Measurements from ENCODE around the gene POTEJ.
"Not testable (repeated sequence)": the region's sequence is repeated elsewhere in the genome, so short reads cannot be mapped to it uniquely, and the experiment has no call there.

POTEJ gene

GRCh38 chr2:130598463-130598862 lies 12.8 kb upstream of the POTEJ start:
- DNase-seq (ENCODE audit: low read depth in 2 of 2); H3K4me3 ChIP-seq (replicated peaks in 1 of 2; ENCODE audit: low read depth in 2 of 2, low read length in 2 of 2): not testable (repeated sequence)

- DNase-seq (ENCODE audit: low read depth in 2 of 2); H3K4me3 ChIP-seq (replicated peaks in 1 of 2; ENCODE audit: low read depth in 2 of 2, low read length in 2 of 2): not testable (repeated sequence)
Measured at GRCh38 chr2:130599393-130599792, 11.8 kb upstream of the POTEJ start, which contains the start of gene CFC1. Gene CFC1, minus strand, starts transcription at chr2:130599575. Its CDS starts 288 bp downstream, at chr2:130599287.

- not testable (repeated sequence) for DNase-seq (ENCODE audit: low read depth in 2 of 2); H3K4me3 ChIP-seq (replicated peaks in 1 of 2; ENCODE audit: low read depth in 2 of 2, low read length in 2 of 2)
Measured at GRCh38 chr2:130599926-130600325, 11.3 kb upstream of the POTEJ start.

- DNase-seq (ENCODE audit: low read depth in 2 of 2); H3K4me3 ChIP-seq (replicated peaks in 1 of 2; ENCODE audit: low read depth in 2 of 2, low read length in 2 of 2): not testable (repeated sequence)
Measured at GRCh38 chr2:130601648-130602302, 9.5 kb upstream of the POTEJ start.

- not testable (repeated sequence) for H3K4me3 ChIP-seq (replicated peaks in 1 of 2; ENCODE audit: low read depth in 2 of 2, low read length in 2 of 2); DNase-seq (ENCODE audit: low read depth in 2 of 2)
Measured at GRCh38 chr2:130608276-130609001, 2.8 kb upstream of the POTEJ start.

GRCh38 chr2:130609002-130609920 lies 2.0 kb upstream of the POTEJ start:
- H3K4me3 ChIP-seq (replicated peaks in 1 of 2; ENCODE audit: low read depth in 2 of 2, low read length in 2 of 2); DNase-seq (ENCODE audit: low read depth in 2 of 2): not testable (repeated sequence)

- not testable (repeated sequence) for DNase-seq (ENCODE audit: low read depth in 2 of 2); H3K4me3 ChIP-seq (replicated peaks in 1 of 2; ENCODE audit: low read depth in 2 of 2, low read length in 2 of 2)
Measured at GRCh38 chr2:130610486-130610885, 754 bp upstream of the POTEJ start.

GRCh38 chr2:130628784-130629475 lies 17.7 kb downstream of the POTEJ start:
- not testable (repeated sequence) for DNase-seq (ENCODE audit: low read depth in 2 of 2); H3K4me3 ChIP-seq (replicated peaks in 1 of 2; ENCODE audit: low read depth in 2 of 2, low read length in 2 of 2)

- H3K4me3 ChIP-seq (replicated peaks in 1 of 2; ENCODE audit: low read depth in 2 of 2, low read length in 2 of 2); DNase-seq (ENCODE audit: low read depth in 2 of 2): not testable (repeated sequence)
Measured at GRCh38 chr2:130638973-130639372, 27.7 kb downstream of the POTEJ start.

GRCh38 chr2:130641688-130642087 lies 30.4 kb downstream of the POTEJ start:
- H3K4me3 ChIP-seq (replicated peaks in 1 of 2; ENCODE audit: low read depth in 2 of 2, low read length in 2 of 2); DNase-seq (ENCODE audit: low read depth in 2 of 2): not testable (repeated sequence)

- H3K4me3 ChIP-seq (replicated peaks in 1 of 2; ENCODE audit: low read depth in 2 of 2, low read length in 2 of 2); DNase-seq (ENCODE audit: low read depth in 2 of 2): not testable (repeated sequence)
Measured at GRCh38 chr2:130649285-130649684, 38.0 kb downstream of the POTEJ start.

GRCh38 chr2:130664506-130664905 lies 53.3 kb downstream of the POTEJ start:
- not testable (repeated sequence) for H3K4me3 ChIP-seq (replicated peaks in 1 of 2; ENCODE audit: low read depth in 2 of 2, low read length in 2 of 2); DNase-seq (ENCODE audit: low read depth in 2 of 2)

GRCh38 chr2:130665596-130665995 lies 54.4 kb downstream of the POTEJ start:
- DNase-seq (ENCODE audit: low read depth in 2 of 2); H3K4me3 ChIP-seq (replicated peaks in 1 of 2; ENCODE audit: low read depth in 2 of 2, low read length in 2 of 2): not testable (repeated sequence)

GRCh38 chr2:130667516-130667915 lies 56.3 kb downstream of the POTEJ start:
- DNase-seq (ENCODE audit: low read depth in 2 of 2); H3K4me3 ChIP-seq (replicated peaks in 1 of 2; ENCODE audit: low read depth in 2 of 2, low read length in 2 of 2): not testable (repeated sequence)

- not testable (repeated sequence) for H3K4me3 ChIP-seq (replicated peaks in 1 of 2; ENCODE audit: low read depth in 2 of 2, low read length in 2 of 2)
Measured at GRCh38 chr2:130670026-130670745, 58.9 kb downstream of the POTEJ start.

GRCh38 chr2:130692041-130692770 lies 81.0 kb downstream of the POTEJ start:
- not testable (repeated sequence) for DNase-seq (ENCODE audit: low read depth in 2 of 2); H3K4me3 ChIP-seq (replicated peaks in 1 of 2; ENCODE audit: low read depth in 2 of 2, low read length in 2 of 2)

More at GRCh38 chr2:130670026-130670745, 58.9 kb downstream of the POTEJ start:
- not testable (repeated sequence) for DNase-seq (ENCODE audit: low read depth in 2 of 2)
